ENCODE results near the gene SPO11. TPM values are rescaled to one million over a fixed set of nuclear protein-coding genes. Genes with fewer than 3 reads are reported as not detected.

Gene SPO11
- total and polyA plus RNA-seq, 2 of the 8 experiments (the other 6 are each of a cell fraction or from before 2014, with no cell fraction given) = not detected

- Histone ChIP-seq H3K56ac (replicated peaks; ENCODE audit: insufficient read length, low read depth, low read length) (no peak overlapping the region), H3K79me2 (ENCODE audit: control insufficient read depth in 1 of 2, insufficient read depth in 2 of 2, low read length in 2 of 2) (no peaks in the 10 kb centered on the region), H2BK120ac (replicated peaks; ENCODE audit: low read depth, low read length) (no peak overlapping the region), H4K8ac (ENCODE audit: extremely low read depth, insufficient read depth, low read length) (no peak overlapping the region), H3K4me2 (ENCODE audit: insufficient read depth in 1 of 2, low read depth in 2 of 2, low read length in 2 of 2) (no peak overlapping the region), H2BK12ac (ENCODE audit: low read depth, low read length) (no peak overlapping the region), H3K18ac (ENCODE audit: extremely low read depth, low read length) (no peak overlapping the region), H3K14ac (ENCODE audit: insufficient read length) (no peak overlapping the region), H3K79me1 (ENCODE audit: low read depth, low read length) (no peaks in the 10 kb centered on the region), H2AFZ (ENCODE audit: low read length) (no peak overlapping the region), H3K27me3 (replicated peaks in 1 of 4; ENCODE audit: control insufficient read depth in 3 of 4, extremely low read depth in 1 of 4, insufficient read depth in 3 of 4, low read length in 3 of 4) (no peaks in the 10 kb centered on the region), H3K23me2 (ENCODE audit: low read depth, low read length) (no peaks in the 10 kb centered on the region), H3K23ac (ENCODE audit: insufficient read length) (no peak overlapping the region), H2BK5ac (ENCODE audit: low read depth, low read length) (no peak overlapping the region), H3K4me3 (ENCODE audit: extremely low read depth in 1 of 4, insufficient read depth in 2 of 4, low read depth in 3 of 4, low read length in 4 of 4) (no peak overlapping the region), H4K20me1 (replicated peaks in 1 of 2; ENCODE audit: control insufficient read depth in 1 of 2, insufficient read depth in 2 of 2, low read length in 2 of 2) (no peaks in the 10 kb centered on the region), H3K36me3 (ENCODE audit: control insufficient read depth in 2 of 4, insufficient read depth in 4 of 4, low read length in 3 of 4) (no peaks in the 10 kb centered on the region), H3K9me3 (ENCODE audit: insufficient read depth in 2 of 2, low read depth in 1 of 2, low read length in 1 of 2) (no peaks in the 10 kb centered on the region), H4K5ac (ENCODE audit: insufficient read length, low read depth, low read length) (no peak overlapping the region), H3K27ac (ENCODE audit: low read depth, low read length) (no peak overlapping the region), H3K4ac (replicated peaks; ENCODE audit: insufficient read length, low read depth, low read length) (no peak overlapping the region), H4K91ac (replicated peaks; ENCODE audit: insufficient read length, low read length) (no peak overlapping the region), H2AK5ac (ENCODE audit: low read depth, low read length) (no peak overlapping the region), H2BK20ac (ENCODE audit: low read length) (no peak overlapping the region), H3K9ac (replicated peaks in 1 of 4; ENCODE audit: extremely low read depth in 1 of 4, low read depth in 3 of 4, low read length in 3 of 4) (no peak overlapping the region), H2BK15ac (ENCODE audit: low read length) (no peak overlapping the region), H3K4me1 (replicated peaks in 1 of 4; ENCODE audit: control insufficient read depth in 3 of 4, insufficient read depth in 4 of 4, low read length in 3 of 4) (no peaks in the 10 kb centered on the region)
- CTCF ChIA-PET (ENCODE audit: partially characterized antibody) = interaction anchor here (0.8 to 1.5 kb wide), 4 partner anchors 9 to 269 kb away, joined by 3 to 4 read pairs (median 3); no protein-coding TSS in a partner anchor
- DNase-seq (ENCODE audit: low read depth in 1 of 2, low spot score in 2 of 2) (no peak), FAIRE-seq (no peak)
- 85% methylated on average over 2 of the region's 2 CpGs; no CpG with 5 or more reads in 1 of the 2 experiments for WGBS, 2 experiments (ENCODE audit: extremely low coverage in 1 of 2, insufficient coverage in 1 of 2, insufficient read length in 1 of 2, insufficient replicate concordance in 2 of 2, low coverage in 1 of 2, low lambda C conversion rate in 2 of 2, missing lambda C conversion rate in 1 of 2)
- TF ChIP-seq E2F6 (IDR thresholded peaks at IDR 0.05) = no peak
- POLR2A ChIA-PET (ENCODE audit: partially characterized antibody) = no interaction called here
Measured at GRCh38 chr20:57341663-57342062, 12.1 kb downstream of the SPO11 start.

All from H1 (cell line).